ENCODE results near the gene ORC6.

GRCh38 chr16:46729326-46729995 is 40.0 kb downstream of the ORC6 start:
- TF ChIP-seq CTCF (IDR thresholded peaks at IDR 0.05) (no peak), POLR2A (IDR thresholded peaks at IDR 0.05) (no peak)

Measured in ovary (tissue), 3 donors.